Ishikawa (cell line): ENCODE measurements around the gene BARD1.

Source experiments
- CEBPB ChIP-seq: IDR thresholded peaks from 2 replicates; pipeline ENCODE4 v1.6.1; 2012
- CREB1 ChIP-seq: IDR thresholded peaks from 2 replicates; pipeline ENCODE4 v1.6.1; 2012; ENCODE audit warnings: low read depth
- EP300 ChIP-seq: IDR thresholded peaks from 2 replicates; pipeline ENCODE4 v1.6.1; 2012; ENCODE audit warnings: borderline replicate concordance
- RAD21 ChIP-seq: IDR thresholded peaks from 2 replicates; pipeline ENCODE4 v1.6.1; 2012; ENCODE audit warnings: low read depth
- TEAD4 ChIP-seq: IDR thresholded peaks from 2 replicates; pipeline ENCODE4 v1.6.1; 2012
- ZBTB7A ChIP-seq: IDR thresholded peaks from 2 replicates; pipeline ENCODE4 v1.6.1; 2012; ENCODE audit warnings: low read depth
- TF ChIP-seq, protein P1 (sequence below): IDR thresholded peaks from 2 replicates; pipeline ENCODE4 v1.6.1; 2012; ENCODE audit warnings: low read depth, mild to moderate bottlenecking
- TF ChIP-seq, protein P2 (sequence below): IDR thresholded peaks from 2 replicates; pipeline ENCODE4 v1.6.1; 2012

- TF ChIP-seq ZBTB7A (no peak), TEAD4 (no peak), CEBPB (no peak), RAD21 (no peak), EP300 (no peak), CREB1 (no peak)
- TF ChIP-seq, protein P1, sequence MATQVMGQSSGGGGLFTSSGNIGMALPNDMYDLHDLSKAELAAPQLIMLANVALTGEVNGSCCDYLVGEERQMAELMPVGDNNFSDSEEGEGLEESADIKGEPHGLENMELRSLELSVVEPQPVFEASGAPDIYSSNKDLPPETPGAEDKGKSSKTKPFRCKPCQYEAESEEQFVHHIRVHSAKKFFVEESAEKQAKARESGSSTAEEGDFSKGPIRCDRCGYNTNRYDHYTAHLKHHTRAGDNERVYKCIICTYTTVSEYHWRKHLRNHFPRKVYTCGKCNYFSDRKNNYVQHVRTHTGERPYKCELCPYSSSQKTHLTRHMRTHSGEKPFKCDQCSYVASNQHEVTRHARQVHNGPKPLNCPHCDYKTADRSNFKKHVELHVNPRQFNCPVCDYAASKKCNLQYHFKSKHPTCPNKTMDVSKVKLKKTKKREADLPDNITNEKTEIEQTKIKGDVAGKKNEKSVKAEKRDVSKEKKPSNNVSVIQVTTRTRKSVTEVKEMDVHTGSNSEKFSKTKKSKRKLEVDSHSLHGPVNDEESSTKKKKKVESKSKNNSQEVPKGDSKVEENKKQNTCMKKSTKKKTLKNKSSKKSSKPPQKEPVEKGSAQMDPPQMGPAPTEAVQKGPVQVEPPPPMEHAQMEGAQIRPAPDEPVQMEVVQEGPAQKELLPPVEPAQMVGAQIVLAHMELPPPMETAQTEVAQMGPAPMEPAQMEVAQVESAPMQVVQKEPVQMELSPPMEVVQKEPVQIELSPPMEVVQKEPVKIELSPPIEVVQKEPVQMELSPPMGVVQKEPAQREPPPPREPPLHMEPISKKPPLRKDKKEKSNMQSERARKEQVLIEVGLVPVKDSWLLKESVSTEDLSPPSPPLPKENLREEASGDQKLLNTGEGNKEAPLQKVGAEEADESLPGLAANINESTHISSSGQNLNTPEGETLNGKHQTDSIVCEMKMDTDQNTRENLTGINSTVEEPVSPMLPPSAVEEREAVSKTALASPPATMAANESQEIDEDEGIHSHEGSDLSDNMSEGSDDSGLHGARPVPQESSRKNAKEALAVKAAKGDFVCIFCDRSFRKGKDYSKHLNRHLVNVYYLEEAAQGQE, result no peak
- TF ChIP-seq, protein P2, sequence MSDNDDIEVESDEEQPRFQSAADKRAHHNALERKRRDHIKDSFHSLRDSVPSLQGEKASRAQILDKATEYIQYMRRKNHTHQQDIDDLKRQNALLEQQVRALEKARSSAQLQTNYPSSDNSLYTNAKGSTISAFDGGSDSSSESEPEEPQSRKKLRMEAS, result no peak
Measured at GRCh38 chr2:214710729-214711128, 98.8 kb downstream of the BARD1 start.
